Caco-2 (cell line): ENCODE results near the gene UCN2. TPM values are rescaled to one million over a fixed set of nuclear protein-coding genes. Genes with fewer than 3 reads are reported as not detected.
A peak's percentile ranks its signal among the peaks of the same experiment; 100 is the strongest.

ENCODE experiments used
- Bru-seq: library from RNA; stranded (reverse); fragments of 400-500 nt; gene quantifications from one replicate; lab custom pipeline; 2021; lab: Mats Ljungman, UMichigan
- BruChase-seq, 2 experiments: library from RNA; stranded (reverse); fragments of 400-500 nt; gene quantifications; one replicate each; lab custom pipeline; 2021; lab: Mats Ljungman, UMichigan
- BruUV-seq: library from RNA; stranded (reverse); fragments of 400-500 nt; replicated peaks from 2 replicates; lab custom pipeline; 2021; lab: Mats Ljungman, UMichigan
- CTCF ChIA-PET: fragments of 300-600 bp; sonication (Branson Sonifier 250); formaldehyde crosslinking; loops from one replicate; lab custom pipeline; 2022; ENCODE audit warnings: antibody characterized with exemption; lab: Charles Lee
- POLR2A ChIA-PET: fragments of 300-600 bp; sonication (Branson Sonifier 250); formaldehyde crosslinking; loops from one replicate; lab custom pipeline; 2022; ENCODE audit warnings: antibody characterized with exemption; lab: Charles Lee
- DNase-seq, 2 experiments: peaks; one replicate each; pipeline versions ENCODE4 v3.0.0 to v3.0.0-alpha.2; 2020 to 2022
- H3K27me3 ChIP-seq: replicated peaks from 2 replicates; pipeline ENCODE4 v1.6.0; 2011; ENCODE audit warnings: low read length; ENCODE audit not compliant: control insufficient read depth, insufficient read depth
- H3K36me3 ChIP-seq: 2 replicates; pipeline ENCODE4 v1.5.1; 2011; ENCODE audit warnings: low read length; ENCODE audit not compliant: control insufficient read depth, insufficient read depth
- H3K4me1 ChIP-seq: fragments of 250-450 bp; sonication (Bioruptor Pico); 2 replicates; pipeline ENCODE4 v1.5.1; 2020; ENCODE audit warnings: mild to moderate bottlenecking
- H3K4me3 ChIP-seq: 2 replicates; pipeline ENCODE4 v1.5.1; 2011; ENCODE audit warnings: low read depth, mild to moderate bottlenecking, control low read depth, low read length
- H3K9me3 ChIP-seq: fragments of 250-450 bp; sonication (Bioruptor Pico); 2 replicates; pipeline ENCODE4 v1.5.1; 2020; ENCODE audit warnings: mild to moderate bottlenecking, moderate library complexity
- H3K27ac Mint-ChIP-seq: one replicate; pipeline ENCODE4 v1.8.0; 2022; ENCODE audit warnings: mixed read lengths; ENCODE audit not compliant: unreplicated experiment
- H3K27me3 Mint-ChIP-seq: one replicate; pipeline ENCODE4 v1.8.0; 2022; ENCODE audit warnings: mixed read lengths; ENCODE audit not compliant: insufficient read depth, unreplicated experiment
- H3K36me3 Mint-ChIP-seq: one replicate; pipeline ENCODE4 v1.8.0; 2022; ENCODE audit warnings: mild to moderate bottlenecking, mixed read lengths; ENCODE audit not compliant: insufficient read depth, unreplicated experiment
- H3K4me1 Mint-ChIP-seq: one replicate; pipeline ENCODE4 v1.8.0; 2022; ENCODE audit warnings: low read depth, mixed read lengths; ENCODE audit not compliant: unreplicated experiment
- H3K4me3 Mint-ChIP-seq: one replicate; pipeline ENCODE4 v1.8.0; 2022; ENCODE audit warnings: mild to moderate bottlenecking, moderate library complexity, mixed read lengths; ENCODE audit not compliant: unreplicated experiment
- H3K9me3 Mint-ChIP-seq: one replicate; pipeline ENCODE4 v1.8.0; 2022; ENCODE audit warnings: mixed read lengths; ENCODE audit not compliant: unreplicated experiment
- CTCF ChIP-seq, 2 experiments: fragments of 200-600 bp in 1 of 2; IDR thresholded peaks; 1 replicate in 1 of 2; 2 replicates in 1 of 2; pipeline versions ENCODE4 v1.5.1 to v1.8.0; 2011 to 2022; ENCODE audit warnings: antibody characterized with exemption in 1 of 2, control low read depth in 1 of 2, inconsistent platforms in 1 of 2, low read depth in 1 of 2, low read length in 1 of 2, mild to moderate bottlenecking in 1 of 2, moderate library complexity in 1 of 2; ENCODE audit not compliant: insufficient read depth in 1 of 2, severe bottlenecking in 1 of 2, unreplicated experiment in 1 of 2
- intact Hi-C: fragments of 100-400 bp; cut with micrococcal nuclease; formaldehyde crosslinking; loops from one replicate; pipeline ENCODE4 v1.10.0; 2022; ENCODE audit not compliant: unreplicated experiment
- long read RNA-seq: library from polyadenylated mRNA; stranded (forward); transcript quantifications from one replicate; pipeline ENCODE4 v2.0.0, GENCODE V29; 2022
- total RNA-seq: library from RNA; stranded (reverse); gene quantifications from 2 replicates; pipeline ENCODE4 v1.2.3, GENCODE V29; 2022

UCN2 gene
- total RNA-seq (0.54 TPM in 1 of 2 replicates, not detected in the other), Bru-seq, nascent RNA (percentile 17 among the genes with signal in this experiment), BruChase-seq, experiment 1, labeled RNA remaining after a 2-hour chase (not detected), BruChase-seq, experiment 2, labeled RNA remaining after a 6-hour chase (percentile 36 among the genes with signal in this experiment)
- long read RNA-seq: 0 reads

GRCh38 chr3:48563382-48563918 lies at the start of gene UCN2:
TSS of gene UCN2 (minus strand) at chr3:48563781. CDS start at chr3:48563124, 657 bp downstream.
- Histone ChIP-seq H3K9me3 (no peaks in the 10 kb centered on the region), H3K4me1 (peaks cover 3% of the 10 kb centered on the region; the same call in 1 of the 2 replicates), H3K27me3 (no peaks in the 10 kb centered on the region), H3K36me3 (no peaks in the 10 kb centered on the region), H3K4me3 (no peak within 1 kb of the TSS)
- ChIA-PET CTCF (no interaction called here), POLR2A (no interaction called here)
- intact Hi-C loops: no loop called here
- Mint-ChIP-seq H3K4me1 (peaks cover 5% of the 10 kb centered on the region), H3K27me3 (no peaks in the 10 kb centered on the region), H3K9me3 (no peaks in the 10 kb centered on the region), H3K27ac (no peak within 1 kb of the TSS), H3K36me3 (no peaks in the 10 kb centered on the region), H3K4me3 (no peak within 1 kb of the TSS)
- BruUV-seq: no TSS peak
- no peak for TF ChIP-seq CTCF (IDR thresholded peaks at IDR 0.05; ENCODE audit: insufficient read depth in 1 of 2, low read depth in 1 of 2, low read length in 1 of 2, severe bottlenecking in 1 of 2, unreplicated experiment in 1 of 2)
- no peak for DNase-seq

GRCh38 chr3:48612309-48612708 lies 48.7 kb upstream of the UCN2 start:
- Histone ChIP-seq H3K4me1 (peaks cover 11% of the 10 kb centered on the region), H3K9me3 (peaks cover 11% of the 10 kb centered on the region), H3K36me3 (peaks cover 3% of the 10 kb centered on the region; the same call in 1 of the 2 replicates), H3K27me3 (no peaks in the 10 kb centered on the region), H3K4me3 (no peak overlapping the region)
- Mint-ChIP-seq H3K36me3 (peaks cover 27% of the 10 kb centered on the region), H3K27ac (no peak overlapping the region), H3K4me3 (no peak overlapping the region), H3K27me3 (no peaks in the 10 kb centered on the region), H3K4me1 (peaks cover 7% of the 10 kb centered on the region), H3K9me3 (no peaks in the 10 kb centered on the region)
- no TSS peak for BruUV-seq
- intact Hi-C loops: no loop called here
- ChIA-PET CTCF (interaction anchor here (0.7 kb wide), 2 partner anchors 142 to 376 kb away, joined by 4 to 5 read pairs; no protein-coding TSS in a partner anchor), POLR2A (no interaction called here)
- no peak for TF ChIP-seq CTCF (IDR thresholded peaks at IDR 0.05; ENCODE audit: insufficient read depth in 1 of 2, low read depth in 1 of 2, low read length in 1 of 2, severe bottlenecking in 1 of 2, unreplicated experiment in 1 of 2)
- DNase-seq: no peak

GRCh38 chr3:48609088-48610005 lies 45.8 kb upstream of the UCN2 start, which contains the start of gene UQCRC1:
TSS of gene UQCRC1 (minus strand) at chr3:48609646. CDS start at chr3:48609620, 26 bp downstream.
- POLR2A ChIA-PET: interaction anchor here (0.6 to 1.0 kb wide), 2 partner anchors 54 to 55 kb away, joined by 3 read pairs; no protein-coding TSS in a partner anchor
- peak within 1 kb of the TSS; percentile 91 for H3K4me3 Mint-ChIP-seq

More at GRCh38 chr3:48609088-48610005, 45.8 kb upstream of the UCN2 start, which contains the start of gene UQCRC1:
- intact Hi-C loops: loop anchor here (1.0 to 2.0 kb wide), 3 partner anchors 26 to 53 kb away; partner anchors contain the start of genes CELSR3, PFKFB4 and SLC26A6
- H3K4me3 ChIP-seq: peak within 1 kb of the TSS; percentile 87
- peak; percentile 91 to 95 for DNase-seq
- Mint-ChIP-seq H3K27ac (peak within 1 kb of the TSS; percentile 96), H3K9me3 (no peaks in the 10 kb centered on the region), H3K36me3 (peaks cover 49% of the 10 kb centered on the region), H3K4me1 (peaks cover 7% of the 10 kb centered on the region), H3K27me3 (no peaks in the 10 kb centered on the region)
- peaks cover 5% of the 10 kb centered on the region; the same call in 1 of the 2 replicates for H3K36me3 ChIP-seq
- peaks cover 11% of the 10 kb centered on the region for H3K4me1 ChIP-seq
- no peaks in the 10 kb centered on the region for H3K27me3 ChIP-seq
- H3K9me3 ChIP-seq: no peaks in the 10 kb centered on the region
- TF ChIP-seq CTCF (IDR thresholded peaks at IDR 0.05; ENCODE audit: insufficient read depth in 1 of 2, low read depth in 1 of 2, low read length in 1 of 2, severe bottlenecking in 1 of 2, unreplicated experiment in 1 of 2): peak; percentile 45 to 68
- BruUV-seq: no TSS peak
- CTCF ChIA-PET: interaction anchor here (0.5 to 1.5 kb wide), 4 partner anchors 15 to 136 kb away, joined by 3 to 4 read pairs (median 4); no protein-coding TSS in a partner anchor
